Pericardium fibroblast (primary cell): Measurements from ENCODE around the gene AKR1C8. TPM values are rescaled to one million over a fixed set of nuclear protein-coding genes. Genes with fewer than 3 reads are reported as not detected.

Experiments used
- total RNA-seq: library from RNA; depleted of rRNA; stranded (reverse); fragments of >200 nt; gene quantifications from 2 replicates; pipeline ENCODE4 v1.2.3, GENCODE V29; 2015

AKR1C8 gene
- total RNA-seq = not detected in 2 replicates

DNA sequence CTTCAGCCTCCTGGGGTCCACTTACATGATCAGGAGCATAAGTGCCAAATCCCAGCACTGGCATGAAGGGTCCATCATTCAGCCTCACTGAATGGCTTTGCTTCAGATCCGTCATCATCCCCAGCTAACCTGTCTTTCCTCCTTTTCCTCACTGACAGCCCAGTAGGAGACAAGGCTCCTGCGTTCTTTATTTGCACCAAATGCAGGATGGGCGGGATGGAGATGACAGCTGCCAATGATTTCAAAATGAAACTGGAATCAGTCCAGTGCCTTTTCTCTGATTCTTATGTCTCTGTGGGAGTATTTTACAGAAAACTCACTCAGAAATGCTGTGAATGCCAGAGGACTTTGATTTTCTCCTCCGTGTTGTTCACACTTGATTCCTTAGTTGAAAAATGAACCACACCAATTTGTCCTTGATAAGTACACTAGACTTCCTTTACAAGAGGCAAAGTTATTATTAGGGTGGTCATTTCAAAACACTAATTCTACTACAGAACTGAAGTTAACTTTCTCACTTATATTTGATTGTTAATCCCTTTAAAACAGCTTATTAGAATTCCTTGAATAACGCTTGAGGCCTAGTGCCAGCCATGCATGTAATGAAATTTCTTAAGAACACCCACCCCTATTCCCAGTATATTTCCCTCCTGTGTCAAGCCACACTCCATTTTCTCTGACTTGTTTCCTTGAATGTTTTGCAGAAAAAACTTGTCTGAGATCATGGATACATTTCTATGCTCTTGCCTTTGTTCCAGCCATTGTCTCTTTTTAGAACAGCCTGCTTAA, at the start of gene AKR1C8:
TSS of gene AKR1C8 (minus strand) at position 164 of the 789 bp plus-strand sequence. CDS start at position 118, 46 bp downstream.

DNA sequence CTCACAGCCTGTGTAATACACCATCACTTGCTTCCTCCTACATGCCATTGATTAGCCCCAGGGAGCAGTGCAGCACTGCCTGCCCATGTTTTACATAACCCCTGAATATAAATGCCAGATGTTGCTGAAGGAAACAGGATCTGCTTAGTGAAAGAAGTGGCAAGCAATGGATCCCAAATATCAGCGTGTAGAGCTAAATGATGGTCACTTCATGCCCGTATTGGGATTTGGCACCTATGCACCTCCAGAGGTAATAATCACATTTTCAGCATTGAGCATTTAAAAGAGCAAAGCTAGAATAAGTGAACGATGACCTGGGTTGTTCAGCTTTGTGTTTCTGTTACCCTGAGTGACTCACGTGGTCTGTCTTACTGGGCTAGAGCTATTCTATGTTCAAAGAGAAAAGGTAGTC, 11.8 kb upstream of the AKR1C8 start, which contains the start of gene AKR1C4:
TSS of gene AKR1C4 (plus strand) at position 136 of the 412 bp plus-strand sequence. CDS start at position 167, 31 bp downstream.

Other genes with a start within 250 kb of the AKR1C8 start
- 26.9 and 27.3 TPM in 2 replicates for gene AKR1C1, start 221.7 kb downstream of the AKR1C8 start, total RNA-seq
- 16.4 and 20.4 TPM in 2 replicates for gene AKR1C2, start 181.3 kb downstream of the AKR1C8 start, total RNA-seq
- gene AKR1C3, start 90.7 kb downstream of the AKR1C8 start, total RNA-seq = 12.3 and 18.4 TPM in 2 replicates
- not detected in 2 replicates for gene AKR1C4, start 11.7 kb upstream of the AKR1C8 start, total RNA-seq
- not detected in 2 replicates for gene UCN3, start 179.8 kb upstream of the AKR1C8 start, total RNA-seq
- gene TUBAL3, start 219.7 kb upstream of the AKR1C8 start, total RNA-seq = not detected in 2 replicates
- 4.0 and 13.9 TPM in 2 replicates for gene NET1, start 227.4 kb upstream of the AKR1C8 start, total RNA-seq